Neural cell (in vitro differentiated cells): ENCODE results near the gene PSMD13. TPM values are rescaled to one million over a fixed set of nuclear protein-coding genes. Genes with fewer than 3 reads are reported as not detected.

ENCODE experiments used
- H2AFZ ChIP-seq: fragments of 200-600, 300-800 bp; sonication (generic), shearing (Covaris generic); 2 replicates; pipeline ENCODE4 v1.6.0; 2014; ENCODE audit warnings: low read depth, mild to moderate bottlenecking, antibody characterized with exemption, low read length, moderate library complexity
- H3F3A ChIP-seq: fragments of 200-600 bp; shearing (Covaris generic); 2 replicates; pipeline ENCODE4 v1.6.1; 2016; ENCODE audit warnings: mild to moderate bottlenecking, moderate library complexity, mixed read lengths, antibody characterized with exemption, low read length; ENCODE audit not compliant: insufficient read depth, poor library complexity, severe bottlenecking
- H3K27ac ChIP-seq: fragments of 200-600, 300-800 bp; sonication (generic), shearing (Covaris generic); 2 replicates; pipeline ENCODE4 v1.5.1; 2014; ENCODE audit warnings: mild to moderate bottlenecking, low read length, moderate library complexity
- H3K27me3 ChIP-seq: fragments of 300-800, 200-600 bp; sonication (generic), shearing (Covaris generic); 2 replicates; pipeline ENCODE4 v1.6.0; 2014; ENCODE audit warnings: mild to moderate bottlenecking, low read depth, low read length, moderate library complexity; ENCODE audit not compliant: insufficient read depth
- H3K36me3 ChIP-seq: fragments of 300-800, 200-600 bp; sonication (generic), shearing (Covaris generic); 2 replicates; pipeline ENCODE4 v1.5.1; 2014; ENCODE audit warnings: mild to moderate bottlenecking, antibody characterized with exemption, low read length, moderate library complexity; ENCODE audit not compliant: insufficient read depth
- H3K4me2 ChIP-seq: fragments of 300-800, 200-600 bp; sonication (generic), shearing (Covaris generic); 2 replicates; pipeline ENCODE4 v1.6.0; 2014; ENCODE audit warnings: mild to moderate bottlenecking, low read length
- H3K4me3 ChIP-seq: fragments of 300-800, 200-600 bp; sonication (generic), shearing (Covaris generic); 2 replicates; pipeline ENCODE4 v1.5.1; 2014; ENCODE audit warnings: mild to moderate bottlenecking, low read length, moderate library complexity
- H3K79me2 ChIP-seq: fragments of 200-600 bp; shearing (Covaris generic); replicated peaks from 2 replicates; pipeline ENCODE4 v1.6.0; 2014; ENCODE audit warnings: mild to moderate bottlenecking, low read length, moderate library complexity; ENCODE audit not compliant: insufficient read depth
- H3K9ac ChIP-seq: fragments of 300-800, 200-600 bp; sonication (generic), shearing (Covaris generic); 2 replicates; pipeline ENCODE4 v1.6.1; 2016; ENCODE audit warnings: mild to moderate bottlenecking, low read length, mixed read lengths
- H3K9me2 ChIP-seq: fragments of 200-600 bp; shearing (Covaris generic); 2 replicates; pipeline ENCODE4 v1.6.1; 2016; ENCODE audit warnings: mild to moderate bottlenecking, low read length, mixed read lengths; ENCODE audit not compliant: insufficient read depth
- H3K9me3 ChIP-seq: fragments of 200-600, 300-800 bp; sonication (generic), shearing (Covaris generic); 2 replicates; pipeline ENCODE4 v1.6.1; 2016; ENCODE audit warnings: mild to moderate bottlenecking, mixed run types, low read length, moderate library complexity, mixed read lengths
- H4K20me1 ChIP-seq: fragments of 200-600 bp; shearing (Covaris generic); 2 replicates; pipeline ENCODE4 v1.6.1; 2016; ENCODE audit warnings: mild to moderate bottlenecking, mixed run types; ENCODE audit not compliant: insufficient read depth
- EP300 ChIP-seq: fragments of 450-650 bp; conservative IDR thresholded peaks from 2 replicates; pipeline ENCODE4 v1.6.1; 2014; ENCODE audit warnings: antibody characterized with exemption, mild to moderate bottlenecking, moderate library complexity; ENCODE audit not compliant: poor library complexity, severe bottlenecking
- EZH2 ChIP-seq: fragments of 200-600, 300-800 bp; shearing (Covaris generic), sonication (generic); IDR thresholded peaks from 2 replicates; pipeline ENCODE4 v1.6.1; 2014; ENCODE audit warnings: antibody characterized with exemption, low read length, borderline replicate concordance, mild to moderate bottlenecking; ENCODE audit not compliant: insufficient read depth, poor library complexity, severe bottlenecking
- MXI1 ChIP-seq: fragments of 450-650 bp; conservative IDR thresholded peaks from 2 replicates; pipeline ENCODE4 v1.6.1; 2014; ENCODE audit warnings: antibody characterized with exemption, mild to moderate bottlenecking; ENCODE audit not compliant: poor library complexity, severe bottlenecking
- POLR2AphosphoS5 ChIP-seq: IDR thresholded peaks from 2 replicates; pipeline ENCODE4 v1.6.1; 2012
- RAD21 ChIP-seq: fragments of 450-650 bp; conservative IDR thresholded peaks from 2 replicates; pipeline ENCODE4 v1.6.1; 2014; ENCODE audit warnings: antibody characterized with exemption, mild to moderate bottlenecking, moderate library complexity
- SMC3 ChIP-seq: fragments of 450-650 bp; conservative IDR thresholded peaks from 2 replicates; pipeline ENCODE4 v1.6.1; 2014; ENCODE audit warnings: antibody characterized with exemption, mild to moderate bottlenecking, moderate library complexity; ENCODE audit not compliant: poor library complexity
- TAF1 ChIP-seq: IDR thresholded peaks from 2 replicates; pipeline ENCODE4 v1.6.1; 2012; ENCODE audit warnings: low read depth
- polyA plus RNA-seq: library from polyadenylated mRNA; depleted of rRNA; stranded (reverse); fragments of >200 nt; gene quantifications from 2 replicates; pipeline ENCODE4 v1.2.3, GENCODE V29; 2014
- TF ChIP-seq, protein P1 (sequence below): IDR thresholded peaks from 2 replicates; pipeline ENCODE4 v1.6.1; 2012; ENCODE audit warnings: borderline replicate concordance
- TF ChIP-seq, protein P2 (sequence below): fragments of 450-650 bp; IDR thresholded peaks from 2 replicates; pipeline ENCODE4 v1.5.1; 2014; ENCODE audit warnings: antibody characterized with exemption, mild to moderate bottlenecking, moderate library complexity; ENCODE audit not compliant: poor library complexity, severe bottlenecking

Gene PSMD13
- polyA plus RNA-seq, 1 donor from 2014 or later: 183 TPM

DNA sequence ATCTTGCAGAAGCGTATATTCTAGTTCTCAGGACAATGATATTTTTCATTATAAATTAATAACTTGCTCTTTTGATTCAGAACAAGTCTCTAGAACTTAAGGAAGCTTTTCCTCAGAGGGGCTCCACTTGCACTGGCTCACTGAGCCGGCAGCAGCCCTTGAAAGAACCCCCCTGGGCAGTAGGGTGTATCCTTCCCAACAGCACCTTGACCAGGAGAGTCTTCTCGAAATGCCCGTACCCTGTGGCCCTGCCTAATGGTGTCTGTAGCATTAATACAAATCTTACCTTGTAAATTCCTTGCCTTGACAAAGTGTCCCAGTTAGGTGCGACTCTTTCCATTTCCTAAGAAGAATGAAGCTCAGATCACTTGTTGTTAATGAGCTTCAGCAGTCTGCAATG, 13.5 kb downstream of the PSMD13 start:
- Histone ChIP-seq H3K4me3 (no peak overlapping the region), H3F3A (no peaks in the 10 kb centered on the region), H3K9me3 (no peaks in the 10 kb centered on the region), H3K9me2 (no peaks in the 10 kb centered on the region), H3K9ac (no peak overlapping the region), H3K79me2 (no peaks in the 10 kb centered on the region), H3K27me3 (no peaks in the 10 kb centered on the region), H3K27ac (no peak overlapping the region), H3K4me2 (no peak overlapping the region), H4K20me1 (no peaks in the 10 kb centered on the region), H2AFZ (no peak overlapping the region), H3K36me3 (no peaks in the 10 kb centered on the region)
- TF ChIP-seq POLR2AphosphoS5 (no peak), SMC3 (no peak), RAD21 (no peak), EZH2 (no peak), EP300 (no peak), MXI1 (no peak), TAF1 (no peak)
- TF ChIP-seq, protein P1, sequence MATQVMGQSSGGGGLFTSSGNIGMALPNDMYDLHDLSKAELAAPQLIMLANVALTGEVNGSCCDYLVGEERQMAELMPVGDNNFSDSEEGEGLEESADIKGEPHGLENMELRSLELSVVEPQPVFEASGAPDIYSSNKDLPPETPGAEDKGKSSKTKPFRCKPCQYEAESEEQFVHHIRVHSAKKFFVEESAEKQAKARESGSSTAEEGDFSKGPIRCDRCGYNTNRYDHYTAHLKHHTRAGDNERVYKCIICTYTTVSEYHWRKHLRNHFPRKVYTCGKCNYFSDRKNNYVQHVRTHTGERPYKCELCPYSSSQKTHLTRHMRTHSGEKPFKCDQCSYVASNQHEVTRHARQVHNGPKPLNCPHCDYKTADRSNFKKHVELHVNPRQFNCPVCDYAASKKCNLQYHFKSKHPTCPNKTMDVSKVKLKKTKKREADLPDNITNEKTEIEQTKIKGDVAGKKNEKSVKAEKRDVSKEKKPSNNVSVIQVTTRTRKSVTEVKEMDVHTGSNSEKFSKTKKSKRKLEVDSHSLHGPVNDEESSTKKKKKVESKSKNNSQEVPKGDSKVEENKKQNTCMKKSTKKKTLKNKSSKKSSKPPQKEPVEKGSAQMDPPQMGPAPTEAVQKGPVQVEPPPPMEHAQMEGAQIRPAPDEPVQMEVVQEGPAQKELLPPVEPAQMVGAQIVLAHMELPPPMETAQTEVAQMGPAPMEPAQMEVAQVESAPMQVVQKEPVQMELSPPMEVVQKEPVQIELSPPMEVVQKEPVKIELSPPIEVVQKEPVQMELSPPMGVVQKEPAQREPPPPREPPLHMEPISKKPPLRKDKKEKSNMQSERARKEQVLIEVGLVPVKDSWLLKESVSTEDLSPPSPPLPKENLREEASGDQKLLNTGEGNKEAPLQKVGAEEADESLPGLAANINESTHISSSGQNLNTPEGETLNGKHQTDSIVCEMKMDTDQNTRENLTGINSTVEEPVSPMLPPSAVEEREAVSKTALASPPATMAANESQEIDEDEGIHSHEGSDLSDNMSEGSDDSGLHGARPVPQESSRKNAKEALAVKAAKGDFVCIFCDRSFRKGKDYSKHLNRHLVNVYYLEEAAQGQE: no peak
- TF ChIP-seq, protein P2, sequence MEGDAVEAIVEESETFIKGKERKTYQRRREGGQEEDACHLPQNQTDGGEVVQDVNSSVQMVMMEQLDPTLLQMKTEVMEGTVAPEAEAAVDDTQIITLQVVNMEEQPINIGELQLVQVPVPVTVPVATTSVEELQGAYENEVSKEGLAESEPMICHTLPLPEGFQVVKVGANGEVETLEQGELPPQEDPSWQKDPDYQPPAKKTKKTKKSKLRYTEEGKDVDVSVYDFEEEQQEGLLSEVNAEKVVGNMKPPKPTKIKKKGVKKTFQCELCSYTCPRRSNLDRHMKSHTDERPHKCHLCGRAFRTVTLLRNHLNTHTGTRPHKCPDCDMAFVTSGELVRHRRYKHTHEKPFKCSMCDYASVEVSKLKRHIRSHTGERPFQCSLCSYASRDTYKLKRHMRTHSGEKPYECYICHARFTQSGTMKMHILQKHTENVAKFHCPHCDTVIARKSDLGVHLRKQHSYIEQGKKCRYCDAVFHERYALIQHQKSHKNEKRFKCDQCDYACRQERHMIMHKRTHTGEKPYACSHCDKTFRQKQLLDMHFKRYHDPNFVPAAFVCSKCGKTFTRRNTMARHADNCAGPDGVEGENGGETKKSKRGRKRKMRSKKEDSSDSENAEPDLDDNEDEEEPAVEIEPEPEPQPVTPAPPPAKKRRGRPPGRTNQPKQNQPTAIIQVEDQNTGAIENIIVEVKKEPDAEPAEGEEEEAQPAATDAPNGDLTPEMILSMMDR: no peak

DNA sequence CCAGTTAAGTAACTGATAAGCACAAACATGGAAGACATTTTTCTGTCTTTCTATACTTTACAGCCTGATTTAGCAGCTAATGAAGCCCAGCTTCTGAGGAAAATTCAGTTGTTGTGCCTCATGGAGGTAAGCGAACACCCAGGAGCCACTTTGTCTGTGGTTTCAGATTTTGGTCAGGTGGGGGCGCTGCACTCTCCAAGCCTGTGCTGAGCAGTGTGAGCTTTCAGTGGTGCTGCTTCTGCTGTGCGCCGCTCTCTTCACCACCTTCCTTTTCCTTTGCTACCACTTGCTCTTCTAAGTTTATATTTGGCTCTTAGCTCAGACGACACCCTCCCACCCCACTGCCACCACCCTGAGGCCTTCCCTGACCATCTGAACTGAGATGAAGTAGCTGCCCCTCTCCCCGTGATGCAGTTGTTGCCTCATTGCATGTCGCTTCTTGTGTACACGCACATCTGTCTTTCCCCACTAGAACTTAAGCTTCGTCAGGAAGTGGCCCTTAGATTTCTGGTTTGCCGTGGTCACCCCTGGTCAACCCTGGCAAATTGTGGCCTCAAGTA, 14.0 kb downstream of the PSMD13 start:
- H3K79me2 ChIP-seq: no peaks in the 10 kb centered on the region
- no peak overlapping the region for H3K4me3 ChIP-seq
- H3K9ac ChIP-seq: no peak overlapping the region
- TF ChIP-seq, protein P2: peak; percentile 59
- TF ChIP-seq RAD21 (peak; percentile 40), SMC3 (peak; percentile 60), EZH2 (no peak)
- no peak overlapping the region for H2AFZ ChIP-seq
- H3K27ac ChIP-seq: no peak overlapping the region
- no peak overlapping the region for H3K4me2 ChIP-seq
- no peaks in the 10 kb centered on the region for H3K36me3 ChIP-seq
- no peaks in the 10 kb centered on the region for H3F3A ChIP-seq
- H3K9me2 ChIP-seq: no peaks in the 10 kb centered on the region
- no peaks in the 10 kb centered on the region for H3K27me3 ChIP-seq
- no peaks in the 10 kb centered on the region for H4K20me1 ChIP-seq
- H3K9me3 ChIP-seq: no peaks in the 10 kb centered on the region
